Left ventricle myocardium superior (tissue), 1 donor: ENCODE results near the gene SLC25A41. TPM values are rescaled to one million over a fixed set of nuclear protein-coding genes. Genes with fewer than 3 reads are reported as not detected.

Source experiments
- ATAC-seq: fragments of 200-7000 bp; cut with Tn5 transposase; one replicate; pipeline ENCODE4 v1.9.1; 2020; ENCODE audit warnings: mild to moderate bottlenecking, moderate library complexity
- DNase-seq: peaks from one replicate; pipeline ENCODE4 v3.0.0-alpha.2; 2020
- intact Hi-C: fragments of 100-400 bp; cut with micrococcal nuclease; formaldehyde crosslinking; loops from one replicate; pipeline ENCODE4 v1.11.0; 2022
- total RNA-seq: library from RNA; stranded (reverse); fragmentation: NEBNext Ultra II Directional; extraction: Animal tissue kit (Norgen Biotek cat#: 25700); gene quantifications from one replicate; pipeline ENCODE4 v1.2.1, GENCODE V29; 2021
- donor health status: DM: no; HTN: yes; CAD: no; lungs with severe emphysema.

The SLC25A41 gene
- total RNA-seq, 1 donor from 2014 or later: 0.25 TPM

DNA sequence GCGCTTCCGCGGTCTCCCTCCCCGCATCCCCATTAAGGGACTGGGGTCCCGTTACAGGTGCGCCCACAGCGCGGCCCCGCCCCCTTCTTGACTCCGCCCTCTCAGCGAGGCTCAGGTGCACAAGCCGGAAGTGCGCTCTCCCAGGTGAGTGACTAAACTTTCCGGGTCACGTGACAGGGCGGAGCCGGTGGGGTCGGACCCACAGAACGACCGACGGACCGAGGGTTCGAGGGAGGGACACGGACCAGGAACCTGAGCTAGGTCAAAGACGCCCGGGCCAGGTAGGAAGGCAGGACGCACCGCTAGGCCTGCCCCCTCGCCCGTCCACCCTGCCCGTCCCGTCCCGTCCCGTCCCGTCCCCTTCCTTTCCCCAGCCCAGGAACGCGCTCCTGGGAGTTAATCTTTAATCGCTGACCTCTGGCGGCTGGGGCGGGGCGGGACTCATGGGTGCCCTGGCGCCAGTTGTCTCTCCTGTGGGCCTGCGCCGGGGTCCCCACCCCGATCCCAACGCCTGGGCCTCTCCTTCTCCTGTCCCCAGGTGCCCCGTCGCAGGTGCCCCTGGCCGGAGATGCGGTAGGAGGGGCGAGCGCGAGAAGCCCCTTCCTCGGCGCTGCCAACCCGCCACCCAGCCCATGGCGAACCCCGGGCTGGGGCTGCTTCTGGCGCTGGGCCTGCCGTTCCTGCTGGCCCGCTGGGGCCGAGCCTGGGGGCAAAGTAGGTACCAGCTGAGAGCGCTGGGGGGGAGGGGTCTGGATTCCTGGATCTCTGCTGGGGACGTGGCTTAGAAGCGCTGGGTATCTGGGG is 30.7 kb upstream of the SLC25A41 start, which contains the start of gene CRB3:
Gene CRB3 (plus strand): TSS at position 202 of the 804 bp plus-strand sequence. CDS start 431 bp downstream, at position 633.
- intact Hi-C loops: no loop called here
- no peak for ATAC-seq
- DNase-seq: no peak

GRCh38 chr19:6460099-6460884 is 26.7 kb upstream of the SLC25A41 start:
- peak; percentile 94 for ATAC-seq
- peak; percentile 98 for DNase-seq
- intact Hi-C loops: no loop called here

DNA sequence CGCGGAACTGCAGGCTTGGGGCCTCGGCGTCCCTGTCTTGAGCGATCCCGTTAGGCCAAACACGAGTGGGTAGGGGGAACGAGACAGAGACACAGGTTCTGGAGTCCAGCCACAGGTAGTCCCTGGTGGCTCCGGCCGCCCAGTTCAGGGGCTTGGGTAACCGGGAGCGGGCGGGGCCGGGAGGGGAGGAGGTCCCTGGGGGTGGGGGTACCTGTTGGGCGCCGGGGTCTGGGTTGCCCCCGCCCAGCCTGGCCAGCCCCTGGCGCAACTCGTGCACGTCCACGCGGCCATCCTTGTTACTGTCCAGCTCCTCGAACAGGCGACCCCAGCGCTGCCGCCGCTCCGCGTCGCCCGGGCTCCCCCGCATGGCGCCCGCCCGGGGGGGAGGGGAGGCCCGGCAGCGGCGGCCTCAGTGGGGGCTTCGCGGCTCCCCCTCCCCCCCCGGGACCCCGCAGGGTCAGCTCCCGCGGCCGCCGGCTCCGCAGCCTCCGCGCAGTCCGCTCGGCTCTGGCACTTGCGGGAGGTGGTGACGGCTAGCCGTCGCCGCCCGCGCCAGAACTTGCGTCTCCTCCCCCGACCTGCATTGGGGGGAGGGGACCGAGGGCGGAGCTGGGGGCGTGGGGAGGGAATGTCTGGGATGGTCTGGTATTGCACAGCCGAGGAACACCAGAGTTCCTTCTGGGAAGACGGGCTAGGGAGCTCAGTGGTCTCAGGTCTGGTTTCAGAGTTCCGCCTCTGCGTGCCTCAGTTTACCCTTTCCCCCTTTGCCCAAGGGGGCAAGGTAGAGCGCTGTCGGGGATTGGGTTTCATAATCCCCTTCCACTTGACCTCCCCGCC is 25.9 kb upstream of the SLC25A41 start, which contains the start of gene SLC25A23:
Gene SLC25A23 (minus strand): TSS at position 531 of the 837 bp plus-strand sequence. CDS start 164 bp downstream, at position 367.
- DNase-seq: peak; percentile 82
- peak; percentile 83 for ATAC-seq
- intact Hi-C loops: no loop called here

DNA sequence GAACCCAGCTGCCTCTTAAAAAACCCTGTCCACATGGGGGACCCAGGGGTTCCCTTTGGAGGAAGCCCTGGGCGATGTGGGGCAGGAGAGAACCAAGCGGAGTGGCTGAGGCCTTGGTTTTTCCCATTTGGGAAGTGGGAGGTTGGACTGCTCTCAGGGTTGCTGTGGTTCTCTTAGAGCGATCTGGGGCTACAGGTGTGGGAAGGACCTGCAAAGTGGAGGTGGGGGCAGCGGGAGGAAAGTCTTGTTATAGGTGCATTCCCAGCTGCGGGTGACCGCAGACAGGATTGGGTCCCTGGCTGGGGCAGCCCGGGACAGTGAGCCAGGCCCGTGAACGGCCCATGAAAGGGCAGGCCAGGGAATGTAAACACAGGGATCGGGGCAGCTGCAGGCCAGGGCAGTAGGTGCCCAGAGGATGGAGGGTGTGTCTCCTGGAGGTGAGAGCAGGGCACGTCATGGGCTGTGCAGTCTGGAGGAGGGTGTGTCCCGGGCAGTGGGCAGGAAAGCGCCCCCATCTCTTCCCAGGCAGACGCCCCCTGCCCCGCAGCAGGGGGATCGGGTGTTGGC is 25.2 kb upstream of the SLC25A41 start:
- DNase-seq (peak; percentile 40), ATAC-seq (no peak)
- intact Hi-C loops: no loop called here

- intact Hi-C loops: no loop called here
- no peak for DNase-seq
- no peak for ATAC-seq
These were observed 24.6 kb upstream of the SLC25A41 start for GRCh38 chr19:6457958-6458694.

DNA sequence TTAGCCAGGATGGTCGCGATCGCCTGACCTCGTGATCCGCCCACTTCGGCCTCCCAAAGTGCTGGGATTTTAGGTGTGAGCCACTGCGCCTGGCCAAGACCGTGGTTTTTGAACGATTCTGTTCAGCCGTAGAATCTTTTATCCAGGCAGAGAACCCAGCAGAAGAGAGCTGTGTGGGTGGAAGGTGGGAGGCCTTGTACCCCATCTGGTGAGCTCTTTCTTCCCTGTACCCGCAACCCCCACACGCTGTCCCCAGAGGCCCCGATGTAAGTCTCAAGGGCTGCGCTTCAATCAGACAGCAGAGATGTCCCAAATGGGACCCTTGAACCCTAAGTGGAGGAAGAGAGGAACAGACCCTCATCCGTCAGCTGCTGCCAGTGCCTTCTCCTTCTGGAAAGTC is 22.4 kb upstream of the SLC25A41 start:
- intact Hi-C loops: no loop called here

GRCh38 chr19:6453951-6454565 is 20.5 kb upstream of the SLC25A41 start:
- no peak for ATAC-seq
- intact Hi-C loops: no loop called here
- DNase-seq: no peak

More for the DNA sequence above, 22.4 kb upstream of the SLC25A41 start:
- ATAC-seq (no peak), DNase-seq (no peak)

- DNase-seq (no peak), ATAC-seq (no peak)
- intact Hi-C loops: no loop called here
These were observed 19.3 kb upstream of the SLC25A41 start for GRCh38 chr19:6452899-6453298.

- intact Hi-C loops: no loop called here
- DNase-seq: no peak
- no peak for ATAC-seq
These were observed 18.7 kb upstream of the SLC25A41 start for GRCh38 chr19:6452223-6452614.

DNA sequence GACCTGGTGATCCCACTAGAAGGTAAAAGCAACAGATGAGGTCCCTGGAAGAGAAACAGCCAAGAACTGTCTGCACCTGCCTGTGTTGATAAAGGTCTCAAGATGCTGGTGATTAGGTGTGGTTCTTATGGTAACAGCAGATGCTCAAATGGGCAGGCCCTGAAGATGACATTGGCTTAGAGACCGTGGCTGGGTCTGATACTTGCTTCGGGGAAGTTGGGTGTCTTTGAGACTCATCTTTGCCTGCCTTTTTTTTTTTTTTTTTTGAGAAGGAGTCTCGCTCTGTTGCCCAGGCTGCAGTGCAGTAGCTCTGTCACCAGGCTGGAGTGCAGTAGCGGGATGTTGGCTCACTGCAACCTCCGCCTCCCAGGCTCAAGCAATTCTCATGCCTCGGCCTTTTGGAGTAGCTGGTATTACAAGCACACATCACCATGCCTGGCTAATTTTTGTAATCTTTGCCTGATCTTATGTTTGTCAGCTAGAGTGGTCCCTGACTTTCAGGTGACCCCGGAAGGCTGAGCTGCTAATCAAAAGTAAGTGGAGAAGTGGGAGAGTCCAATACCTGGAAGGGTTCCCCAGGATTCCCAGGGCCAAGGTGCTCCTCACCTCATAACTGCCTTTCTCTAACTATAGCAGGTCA is 18.1 kb upstream of the SLC25A41 start:
- intact Hi-C loops: no loop called here
- ATAC-seq (no peak), DNase-seq (no peak)

- no peak for DNase-seq
- no peak for ATAC-seq
- intact Hi-C loops: no loop called here
These were observed 16.6 kb upstream of the SLC25A41 start for GRCh38 chr19:6450166-6450565.

GRCh38 chr19:6448045-6448444 is 14.5 kb upstream of the SLC25A41 start:
- ATAC-seq (no peak), DNase-seq (no peak)
- intact Hi-C loops: no loop called here

DNA sequence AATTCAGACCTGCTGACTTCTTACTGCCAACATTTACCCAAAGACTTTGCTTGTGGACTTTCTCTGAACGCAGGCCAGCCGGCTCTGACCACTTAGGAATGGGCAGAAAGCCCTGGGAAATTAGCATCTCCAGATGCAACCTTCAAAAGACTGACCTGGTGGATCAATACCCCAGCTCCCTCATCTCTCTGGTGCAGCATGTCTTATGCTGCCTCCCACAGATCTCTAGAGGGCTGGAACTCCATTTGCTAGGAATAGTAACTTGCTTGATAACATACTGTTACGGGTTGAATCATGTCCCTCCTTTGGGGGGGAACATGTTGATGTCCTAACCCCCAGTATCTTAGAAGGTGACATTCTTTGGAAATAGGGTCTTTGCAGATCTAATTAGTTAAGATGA is 12.9 kb upstream of the SLC25A41 start:
- DNase-seq (no peak), ATAC-seq (no peak)
- intact Hi-C loops: no loop called here

GRCh38 chr19:6443986-6444385 is 10.4 kb upstream of the SLC25A41 start:
- no peak for DNase-seq
- no peak for ATAC-seq
- intact Hi-C loops: no loop called here

DNA sequence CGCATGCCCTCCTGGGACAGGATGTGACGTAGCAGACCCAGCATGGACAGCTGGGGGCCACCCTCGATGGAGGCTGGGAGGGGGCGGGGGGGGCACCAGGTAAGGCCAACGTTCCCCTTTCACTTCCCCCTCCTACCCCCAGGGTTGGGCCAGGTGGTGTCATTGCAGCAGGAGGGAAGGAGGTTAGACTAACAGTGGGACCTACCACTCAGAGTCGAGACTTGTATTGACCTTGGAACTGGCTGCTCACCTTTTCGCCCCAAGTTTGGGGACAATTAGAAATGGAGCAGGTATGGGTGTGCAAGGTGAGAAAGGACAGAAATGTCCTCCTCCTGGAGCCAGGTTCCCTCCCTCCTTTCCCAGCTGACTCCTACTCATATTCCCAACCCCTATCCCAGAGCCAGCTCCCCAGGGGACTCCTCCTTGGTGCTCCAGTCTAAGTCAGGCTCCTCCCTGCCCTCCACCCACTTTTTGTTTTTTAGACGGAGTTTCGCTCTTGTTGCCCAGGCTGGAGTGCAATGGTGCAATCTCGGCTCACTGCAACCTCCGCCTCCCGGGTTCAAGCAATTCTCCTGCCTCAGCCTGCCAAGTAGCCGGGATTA is 8.6 kb upstream of the SLC25A41 start:
- DNase-seq (no peak), ATAC-seq (no peak)
- intact Hi-C loops: no loop called here

DNA sequence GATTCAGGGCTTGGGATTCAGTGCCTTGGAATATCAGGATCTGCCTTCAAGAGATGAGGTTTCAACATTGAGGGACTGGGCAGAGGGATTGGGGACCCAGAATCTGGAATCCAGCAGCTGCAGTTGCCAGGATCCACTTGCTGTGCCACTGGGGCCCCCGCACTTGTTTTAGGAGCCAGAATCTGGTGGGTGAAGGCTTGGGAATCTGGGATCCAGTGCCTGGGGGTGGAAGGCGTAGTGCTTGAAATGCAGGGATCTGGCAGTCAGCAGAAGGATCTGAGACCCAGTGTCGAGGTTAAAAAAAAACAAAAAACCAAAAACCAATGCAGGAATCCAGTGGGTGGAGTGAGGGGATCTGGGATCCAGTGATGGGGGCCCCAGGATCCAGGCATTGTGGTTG is 7.3 kb upstream of the SLC25A41 start:
- ATAC-seq (no peak), DNase-seq (no peak)
- intact Hi-C loops: no loop called here

DNA sequence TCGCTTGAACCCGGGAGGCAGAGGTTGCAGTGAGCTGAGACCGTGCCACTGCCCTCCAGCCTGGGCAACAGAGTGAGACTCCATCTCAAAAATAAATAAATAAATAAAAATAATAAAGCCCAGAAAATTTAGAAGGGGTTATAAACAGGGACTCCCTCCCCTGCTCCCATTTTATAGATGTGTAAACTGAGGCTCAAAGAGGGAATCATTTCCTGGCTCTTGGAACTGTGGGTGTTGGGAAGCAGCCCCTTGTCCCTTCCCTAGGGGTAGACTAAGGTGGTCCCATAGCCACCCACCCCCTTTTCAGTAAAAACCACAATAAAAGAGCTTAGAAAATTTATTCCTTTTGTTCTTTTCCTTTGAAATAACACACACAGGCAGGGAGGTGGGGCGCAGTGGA is 6.2 kb upstream of the SLC25A41 start:
- no peak for DNase-seq
- intact Hi-C loops: no loop called here

More for the DNA sequence above, 6.2 kb upstream of the SLC25A41 start:
- no peak for ATAC-seq
